C4-2B (cell line): ENCODE measurements around the gene PI4K2A.

Source experiments
- H3K27ac ChIP-seq: fragments of 450-650 bp; 2 replicates; pipeline ENCODE4 v1.5.1; 2017
- ZFX ChIP-seq: fragments of 450-650 bp; IDR thresholded peaks from 2 replicates; pipeline ENCODE4 v1.6.1; 2017
- TF ChIP-seq, protein P1 (sequence below): fragments of 450-650 bp; conservative IDR thresholded peaks from 2 replicates; pipeline ENCODE4 v1.5.1; 2017; ENCODE audit warnings: mild to moderate bottlenecking

The PI4K2A gene

DNA sequence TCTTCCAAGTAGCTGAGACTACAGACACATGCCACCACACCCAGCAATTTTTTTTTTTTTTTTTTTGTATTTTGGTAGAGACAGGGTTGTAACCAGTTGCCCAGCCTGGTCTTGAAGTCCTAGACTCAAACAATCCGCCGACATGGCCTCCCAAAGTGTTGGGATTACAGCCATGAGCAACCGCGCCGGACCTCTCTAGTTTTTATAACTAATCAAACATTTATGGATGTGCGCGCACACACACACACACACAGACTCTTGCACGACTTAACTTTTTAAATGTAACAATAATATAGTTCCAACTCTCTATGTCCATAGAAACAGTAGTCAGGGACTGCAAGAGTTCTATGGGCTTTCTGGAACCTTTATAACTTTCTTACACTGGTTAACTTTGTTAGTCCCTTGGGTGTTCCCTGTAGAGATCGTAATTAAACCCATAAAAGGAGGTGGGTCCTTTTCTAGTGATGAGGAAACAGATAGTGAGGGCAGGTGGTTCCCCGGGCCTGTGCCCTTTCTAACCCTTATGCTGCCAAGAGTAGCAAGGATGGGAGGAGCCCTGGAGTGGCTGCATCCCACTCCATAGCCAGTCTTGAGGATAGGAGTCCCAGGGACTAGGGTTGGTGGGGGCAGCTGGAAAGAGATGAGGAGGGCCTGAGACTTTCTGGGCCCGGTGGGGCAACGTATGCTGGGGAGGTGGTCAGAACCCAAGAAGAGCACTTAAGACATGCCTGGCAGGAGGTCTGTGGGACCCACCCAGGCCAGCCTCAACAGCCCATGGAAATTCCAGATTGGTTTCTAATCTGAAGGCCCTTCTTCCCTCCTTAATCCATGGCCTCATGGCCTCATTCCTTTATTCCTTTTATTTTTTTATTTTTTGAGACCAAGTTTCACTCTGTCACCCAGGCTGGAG lies 81.7 kb downstream of the PI4K2A start:
- H3K27ac ChIP-seq: no peak overlapping the region
- TF ChIP-seq, protein P1, sequence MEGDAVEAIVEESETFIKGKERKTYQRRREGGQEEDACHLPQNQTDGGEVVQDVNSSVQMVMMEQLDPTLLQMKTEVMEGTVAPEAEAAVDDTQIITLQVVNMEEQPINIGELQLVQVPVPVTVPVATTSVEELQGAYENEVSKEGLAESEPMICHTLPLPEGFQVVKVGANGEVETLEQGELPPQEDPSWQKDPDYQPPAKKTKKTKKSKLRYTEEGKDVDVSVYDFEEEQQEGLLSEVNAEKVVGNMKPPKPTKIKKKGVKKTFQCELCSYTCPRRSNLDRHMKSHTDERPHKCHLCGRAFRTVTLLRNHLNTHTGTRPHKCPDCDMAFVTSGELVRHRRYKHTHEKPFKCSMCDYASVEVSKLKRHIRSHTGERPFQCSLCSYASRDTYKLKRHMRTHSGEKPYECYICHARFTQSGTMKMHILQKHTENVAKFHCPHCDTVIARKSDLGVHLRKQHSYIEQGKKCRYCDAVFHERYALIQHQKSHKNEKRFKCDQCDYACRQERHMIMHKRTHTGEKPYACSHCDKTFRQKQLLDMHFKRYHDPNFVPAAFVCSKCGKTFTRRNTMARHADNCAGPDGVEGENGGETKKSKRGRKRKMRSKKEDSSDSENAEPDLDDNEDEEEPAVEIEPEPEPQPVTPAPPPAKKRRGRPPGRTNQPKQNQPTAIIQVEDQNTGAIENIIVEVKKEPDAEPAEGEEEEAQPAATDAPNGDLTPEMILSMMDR: no peak
- no peak for TF ChIP-seq ZFX

- TF ChIP-seq, protein P1: no peak
- TF ChIP-seq ZFX: no peak
- no peak overlapping the region for H3K27ac ChIP-seq
Measured at GRCh38 chr10:97723001-97723400, 82.5 kb downstream of the PI4K2A start.

DNA sequence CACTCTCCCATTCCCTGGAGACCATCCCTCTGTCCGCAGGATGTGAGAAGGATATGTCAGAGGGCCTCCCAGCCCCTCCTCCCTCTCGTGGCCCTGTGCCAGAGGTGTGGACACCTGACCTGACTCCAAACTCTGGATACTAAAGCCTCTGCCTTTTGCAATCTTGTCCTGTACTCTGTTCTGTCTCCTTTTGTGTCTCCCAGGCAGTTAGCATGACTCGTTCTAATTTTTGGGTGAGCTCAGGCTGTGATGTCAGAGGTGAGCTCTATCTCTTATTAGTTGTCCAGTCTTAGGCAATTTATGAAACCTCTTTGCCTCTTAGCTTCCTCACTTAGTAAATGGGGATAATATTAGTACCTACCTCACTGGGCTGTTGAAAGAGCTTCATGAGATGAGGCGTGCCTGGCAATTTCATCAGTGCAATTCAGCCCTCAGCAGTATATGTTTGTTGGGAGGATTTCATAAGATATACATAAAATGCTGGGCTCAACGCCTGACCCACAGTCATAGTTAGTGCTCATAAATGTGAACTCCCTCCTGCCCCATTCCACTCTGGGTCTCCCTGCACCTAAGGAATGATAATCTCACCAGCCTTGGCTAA lies 84.0 kb downstream of the PI4K2A start:
- no peak for TF ChIP-seq ZFX
- TF ChIP-seq, protein P1: no peak
- H3K27ac ChIP-seq: no peak overlapping the region
